NCI-H510A (cell line): Measurements from ENCODE around the gene PPARGC1A.

Experiments
- DNase-seq: peaks from one replicate; lab custom pipeline; 2025; lab: John Stamatoyannopoulos, UW

Gene PPARGC1A

GRCh38 chr4:23881674-23882337 is 8.0 kb downstream of the PPARGC1A start:
- no peak for DNase-seq

- DNase-seq: no peak
These were observed 8.8 kb downstream of the PPARGC1A start for GRCh38 chr4:23881052-23881501.

- no peak for DNase-seq
These were observed 10.7 kb downstream of the PPARGC1A start for GRCh38 chr4:23878912-23879732.

GRCh38 chr4:23878246-23878891 is 11.5 kb downstream of the PPARGC1A start:
- DNase-seq: no peak

GRCh38 chr4:23877758-23878229 is 12.1 kb downstream of the PPARGC1A start:
- DNase-seq: no peak

GRCh38 chr4:23876418-23877089 is 13.3 kb downstream of the PPARGC1A start:
- no peak for DNase-seq

GRCh38 chr4:23875317-23875716 is 14.5 kb downstream of the PPARGC1A start:
- no peak for DNase-seq

- DNase-seq: no peak
These were observed 15.3 kb downstream of the PPARGC1A start for GRCh38 chr4:23874536-23874901.

- no peak for DNase-seq
These were observed 15.9 kb downstream of the PPARGC1A start for GRCh38 chr4:23873717-23874535.

- no peak for DNase-seq
These were observed 18.4 kb downstream of the PPARGC1A start for GRCh38 chr4:23871426-23871825.

GRCh38 chr4:23866450-23867075 is 23.3 kb downstream of the PPARGC1A start:
- DNase-seq: no peak

- no peak for DNase-seq
These were observed 27.9 kb downstream of the PPARGC1A start for GRCh38 chr4:23861897-23862296.

GRCh38 chr4:23860919-23861318 is 28.9 kb downstream of the PPARGC1A start:
- no peak for DNase-seq

- DNase-seq: no peak
These were observed 32.4 kb downstream of the PPARGC1A start for GRCh38 chr4:23857367-23857959.

- DNase-seq: no peak
These were observed 33.2 kb downstream of the PPARGC1A start for GRCh38 chr4:23856630-23857029.

GRCh38 chr4:23855912-23856605 is 33.8 kb downstream of the PPARGC1A start:
- no peak for DNase-seq

- DNase-seq: no peak
These were observed 35.7 kb downstream of the PPARGC1A start for GRCh38 chr4:23853986-23854660.

- no peak for DNase-seq
These were observed 38.4 kb downstream of the PPARGC1A start for GRCh38 chr4:23851464-23851863.

GRCh38 chr4:23847158-23847557 is 42.7 kb downstream of the PPARGC1A start:
- no peak for DNase-seq
